Activated CD8-positive, alpha-beta T cell treated with anti-CD3 and anti-CD28 coated beads for 36 hours (primary cell): Measurements from ENCODE around the gene ZNF536. TPM values are rescaled to one million over a fixed set of nuclear protein-coding genes. Genes with fewer than 3 reads are reported as not detected.
"Not testable (repeated sequence)": the region's sequence is repeated elsewhere in the genome, so short reads cannot be mapped to it uniquely, and the experiment has no call there.

Experiments used
- ATAC-seq: fragments of 200-7000 bp; cut with Tn5 transposase; one replicate; pipeline ENCODE4 v1.10.0; 2021; ENCODE audit warnings: mild to moderate bottlenecking, moderate library complexity
- CTCF ChIA-PET: fragments of 350-600 bp; sonication (Branson Sonifier 250); formaldehyde crosslinking; loops from one replicate; lab custom pipeline; 2021; ENCODE audit warnings: antibody characterized with exemption; lab: Charles Lee
- POLR2A ChIA-PET: fragments of 350-600 bp; sonication (Branson Sonifier 250); formaldehyde crosslinking; loops from one replicate; lab custom pipeline; 2021; ENCODE audit warnings: antibody characterized with exemption; lab: Charles Lee
- DNase-seq: peaks from one replicate; pipeline ENCODE4 v3.0.0-alpha.2; 2020
- H3K27ac Mint-ChIP-seq: one replicate; pipeline ENCODE4 v1.8.0; 2021; ENCODE audit warnings: mild to moderate bottlenecking, mixed read lengths
- H3K27me3 Mint-ChIP-seq: one replicate; pipeline ENCODE4 v1.8.0; 2021; ENCODE audit warnings: mixed read lengths
- H3K36me3 Mint-ChIP-seq: one replicate; pipeline ENCODE4 v1.8.0; 2021; ENCODE audit warnings: low read depth, mixed read lengths
- H3K4me1 Mint-ChIP-seq: one replicate; pipeline ENCODE4 v1.8.0; 2021; ENCODE audit warnings: low read depth, mixed read lengths
- H3K4me3 Mint-ChIP-seq: one replicate; pipeline ENCODE4 v1.8.0; 2021; ENCODE audit warnings: mild to moderate bottlenecking, moderate library complexity, mixed read lengths
- H3K9me3 Mint-ChIP-seq: one replicate; pipeline ENCODE4 v1.8.0; 2021; ENCODE audit warnings: mixed read lengths
- intact Hi-C: fragments of 100-400 bp; cut with micrococcal nuclease; formaldehyde crosslinking; loops from one replicate; pipeline ENCODE4 v1.10.0; 2022
- total RNA-seq, 2 experiments: library from RNA; stranded (reverse); gene quantifications; one replicate each; pipeline ENCODE4 v1.2.3, GENCODE V29; 2021
- TF ChIP-seq, protein P1 (sequence below): fragments of 200-600 bp; IDR thresholded peaks from one replicate; pipeline ENCODE4 v1.8.0; 2022; ENCODE audit warnings: antibody characterized with exemption, mild to moderate bottlenecking

The ZNF536 gene
- total RNA-seq, 2 experiments from 2014 or later, result not detected

DNA sequence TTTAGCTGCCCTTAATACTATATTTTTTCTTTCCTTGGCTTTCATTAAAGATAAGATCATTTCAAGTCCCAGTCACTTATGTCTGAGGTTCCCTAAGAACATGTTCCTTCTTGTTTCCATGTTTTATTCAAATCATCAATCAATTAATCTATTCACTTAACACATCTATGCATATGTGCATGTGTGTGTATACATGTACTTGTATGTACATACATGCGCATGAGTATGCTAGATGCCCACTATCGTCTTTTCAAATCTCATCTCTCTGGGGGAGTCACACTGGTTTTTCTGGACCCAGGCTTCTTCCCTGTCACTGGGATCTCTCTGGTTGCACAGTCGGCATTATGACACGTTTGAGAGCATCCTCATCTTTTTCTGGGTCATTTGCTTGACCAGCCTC is 108.9 kb downstream of the ZNF536 start:
- no peak overlapping the region for H3K4me3 Mint-ChIP-seq
- no peaks in the 10 kb centered on the region for H3K36me3 Mint-ChIP-seq
- H3K4me1 Mint-ChIP-seq, result no peaks in the 10 kb centered on the region
- POLR2A ChIA-PET, result no interaction called here
- peaks cover 4% of the 10 kb centered on the region for H3K27me3 Mint-ChIP-seq
- H3K9me3 Mint-ChIP-seq, result no peaks in the 10 kb centered on the region
- TF ChIP-seq, protein P1, sequence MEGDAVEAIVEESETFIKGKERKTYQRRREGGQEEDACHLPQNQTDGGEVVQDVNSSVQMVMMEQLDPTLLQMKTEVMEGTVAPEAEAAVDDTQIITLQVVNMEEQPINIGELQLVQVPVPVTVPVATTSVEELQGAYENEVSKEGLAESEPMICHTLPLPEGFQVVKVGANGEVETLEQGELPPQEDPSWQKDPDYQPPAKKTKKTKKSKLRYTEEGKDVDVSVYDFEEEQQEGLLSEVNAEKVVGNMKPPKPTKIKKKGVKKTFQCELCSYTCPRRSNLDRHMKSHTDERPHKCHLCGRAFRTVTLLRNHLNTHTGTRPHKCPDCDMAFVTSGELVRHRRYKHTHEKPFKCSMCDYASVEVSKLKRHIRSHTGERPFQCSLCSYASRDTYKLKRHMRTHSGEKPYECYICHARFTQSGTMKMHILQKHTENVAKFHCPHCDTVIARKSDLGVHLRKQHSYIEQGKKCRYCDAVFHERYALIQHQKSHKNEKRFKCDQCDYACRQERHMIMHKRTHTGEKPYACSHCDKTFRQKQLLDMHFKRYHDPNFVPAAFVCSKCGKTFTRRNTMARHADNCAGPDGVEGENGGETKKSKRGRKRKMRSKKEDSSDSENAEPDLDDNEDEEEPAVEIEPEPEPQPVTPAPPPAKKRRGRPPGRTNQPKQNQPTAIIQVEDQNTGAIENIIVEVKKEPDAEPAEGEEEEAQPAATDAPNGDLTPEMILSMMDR, result no peak
- intact Hi-C loops, result no loop called here
- CTCF ChIA-PET, result no interaction called here
- DNase-seq (no peak), ATAC-seq (no peak)
- no peak overlapping the region for H3K27ac Mint-ChIP-seq

DNA sequence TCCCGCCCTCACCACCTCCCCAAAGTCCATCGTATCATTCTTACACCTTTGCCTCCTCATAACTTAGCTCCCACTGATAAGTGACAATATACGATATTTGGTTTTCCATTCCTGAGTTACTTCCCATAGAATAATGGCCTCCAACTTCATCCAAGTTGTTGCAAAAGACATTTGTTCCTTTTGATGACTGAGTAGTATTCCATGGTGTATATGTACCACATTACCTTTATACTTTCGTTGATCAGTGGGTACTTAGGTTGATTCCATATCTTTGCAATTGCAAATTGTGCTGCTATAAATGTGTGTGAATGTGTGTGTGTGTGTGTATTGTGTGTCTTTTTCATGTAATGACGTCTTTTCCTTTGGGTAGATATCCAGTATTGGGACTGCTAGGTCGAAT is 109.6 kb downstream of the ZNF536 start:
- Mint-ChIP-seq H3K27ac (no peak overlapping the region), H3K9me3 (no peaks in the 10 kb centered on the region), H3K4me1 (no peaks in the 10 kb centered on the region), H3K36me3 (no peaks in the 10 kb centered on the region), H3K4me3 (no peak overlapping the region), H3K27me3 (peaks cover 6% of the 10 kb centered on the region)
- TF ChIP-seq, protein P1, result no peak
- POLR2A ChIA-PET, result no interaction called here
- ATAC-seq, result no peak
- no peak for DNase-seq
- intact Hi-C loops, result no loop called here
- CTCF ChIA-PET, result no interaction called here

DNA sequence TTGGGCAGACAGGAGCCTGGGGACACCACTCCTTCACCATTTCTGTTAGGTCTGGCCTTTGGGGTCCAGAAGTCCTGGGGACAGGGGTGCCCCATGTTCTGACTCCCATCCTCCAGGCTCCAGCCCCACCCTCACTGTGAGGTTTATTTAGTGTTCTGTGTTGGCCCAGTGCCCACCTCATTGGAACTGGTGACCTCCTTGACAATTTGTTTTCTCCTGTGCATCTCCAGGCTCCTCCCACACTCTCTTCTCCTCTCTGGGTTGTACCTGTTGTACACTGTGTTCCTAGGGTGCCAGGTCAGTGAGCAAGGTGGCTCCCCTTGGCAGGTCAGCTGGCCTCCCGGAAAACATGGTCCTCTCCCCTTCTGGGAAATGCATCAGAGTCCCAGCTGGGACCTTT is 110.8 kb downstream of the ZNF536 start:
- H3K27me3 Mint-ChIP-seq, result peaks cover 5% of the 10 kb centered on the region
- intact Hi-C loops, result no loop called here

DNA sequence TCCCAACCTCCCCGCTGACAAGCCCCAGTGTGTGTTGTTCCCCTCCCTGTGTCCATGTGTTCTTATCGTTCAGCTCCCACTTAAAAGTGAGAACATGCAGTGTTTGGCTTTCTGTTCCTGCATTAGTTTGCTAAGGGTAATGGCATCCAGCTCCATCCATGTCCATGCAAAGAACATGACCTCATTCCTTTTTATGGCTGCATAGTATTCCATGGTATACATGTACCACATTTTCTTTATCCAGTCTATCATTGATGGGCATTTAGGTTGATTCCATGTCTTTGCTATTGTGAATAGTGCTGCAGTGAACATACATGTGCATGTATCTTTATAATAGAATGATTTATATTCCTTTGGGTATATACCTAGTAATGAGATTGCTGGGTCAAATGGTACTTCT is 114.1 kb downstream of the ZNF536 start:
- H3K9me3 Mint-ChIP-seq, H3K4me3 Mint-ChIP-seq, POLR2A ChIA-PET: not testable (repeated sequence)

More for the DNA sequence above, 110.8 kb downstream of the ZNF536 start:
- TF ChIP-seq, protein P1, result no peak
- ATAC-seq (no peak), DNase-seq (no peak)
- Mint-ChIP-seq H3K4me1 (no peaks in the 10 kb centered on the region), H3K27ac (no peak overlapping the region), H3K4me3 (no peak overlapping the region), H3K36me3 (no peaks in the 10 kb centered on the region), H3K9me3 (no peaks in the 10 kb centered on the region)
- CTCF ChIA-PET, result no interaction called here
- POLR2A ChIA-PET, result no interaction called here

DNA sequence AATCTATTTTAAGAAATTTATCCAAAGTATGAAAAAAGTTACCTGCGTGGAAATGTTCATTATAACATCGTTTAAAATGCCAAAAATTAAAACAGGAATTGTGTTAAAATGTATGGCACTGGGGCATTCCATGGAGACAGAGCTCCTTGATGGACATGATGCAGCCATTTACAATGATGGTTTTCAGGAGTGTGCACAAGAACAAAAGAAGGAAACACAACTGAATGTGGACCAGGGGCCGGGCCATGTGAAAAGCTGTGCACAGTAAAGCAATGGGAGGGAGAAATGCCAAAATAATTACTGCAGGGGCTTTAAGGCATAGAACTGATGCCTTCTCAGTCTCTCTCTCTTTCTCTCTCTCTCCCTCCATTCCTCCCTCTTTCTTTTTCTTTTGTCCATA is 115.0 kb downstream of the ZNF536 start:
- TF ChIP-seq, protein P1, result no peak
- POLR2A ChIA-PET, result no interaction called here
- H3K4me1 Mint-ChIP-seq, result no peaks in the 10 kb centered on the region
- ATAC-seq, result no peak
- H3K27ac Mint-ChIP-seq, result no peak overlapping the region
- no peaks in the 10 kb centered on the region for H3K36me3 Mint-ChIP-seq
- intact Hi-C loops, result no loop called here
- CTCF ChIA-PET, result no interaction called here
- no peak overlapping the region for H3K4me3 Mint-ChIP-seq
- no peaks in the 10 kb centered on the region for H3K9me3 Mint-ChIP-seq
- H3K27me3 Mint-ChIP-seq, result peaks cover 6% of the 10 kb centered on the region
- no peak for DNase-seq

More for the DNA sequence above, 114.1 kb downstream of the ZNF536 start:
- H3K36me3 Mint-ChIP-seq, DNase-seq, CTCF ChIA-PET, intact Hi-C loops, H3K4me1 Mint-ChIP-seq, ATAC-seq, H3K27ac Mint-ChIP-seq, H3K27me3 Mint-ChIP-seq: not testable (repeated sequence)

DNA sequence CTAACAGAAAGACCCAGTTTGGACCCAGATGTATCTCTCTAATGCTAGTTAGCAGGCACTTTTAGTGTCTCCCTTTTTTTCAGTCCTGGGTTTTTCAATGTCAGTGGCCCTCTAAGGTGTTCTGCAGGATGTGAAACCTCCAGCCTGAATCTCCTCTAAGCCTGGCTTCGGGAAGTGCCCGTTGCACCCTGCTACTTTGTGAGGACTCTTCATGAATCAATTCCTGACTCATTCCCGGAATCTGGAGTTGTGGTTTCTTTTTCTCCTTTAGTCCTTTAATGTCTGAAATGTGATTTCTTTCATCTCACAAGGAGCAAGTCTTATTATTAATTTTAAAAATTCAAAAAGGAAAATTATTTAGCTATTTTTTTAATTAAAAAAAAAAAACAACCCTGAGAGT is 116.0 kb downstream of the ZNF536 start:
- intact Hi-C loops, result no loop called here
- no peaks in the 10 kb centered on the region for H3K9me3 Mint-ChIP-seq
- no peak overlapping the region for H3K27ac Mint-ChIP-seq
- POLR2A ChIA-PET, result no interaction called here
- TF ChIP-seq, protein P1, result no peak
- DNase-seq (no peak), ATAC-seq (no peak)
- CTCF ChIA-PET, result no interaction called here
- peaks cover 6% of the 10 kb centered on the region for H3K27me3 Mint-ChIP-seq
- H3K4me3 Mint-ChIP-seq, result no peak overlapping the region
- H3K4me1 Mint-ChIP-seq, result no peaks in the 10 kb centered on the region
- H3K36me3 Mint-ChIP-seq, result no peaks in the 10 kb centered on the region
